ENCODE results near the gene RAD51AP1. TPM values are rescaled to one million over a fixed set of nuclear protein-coding genes. Genes with fewer than 3 reads are reported as not detected.

RAD51AP1 gene
- total and polyA plus RNA-seq, 10 donors, result 3.6 to 10.9 (median 5.1) TPM

DNA sequence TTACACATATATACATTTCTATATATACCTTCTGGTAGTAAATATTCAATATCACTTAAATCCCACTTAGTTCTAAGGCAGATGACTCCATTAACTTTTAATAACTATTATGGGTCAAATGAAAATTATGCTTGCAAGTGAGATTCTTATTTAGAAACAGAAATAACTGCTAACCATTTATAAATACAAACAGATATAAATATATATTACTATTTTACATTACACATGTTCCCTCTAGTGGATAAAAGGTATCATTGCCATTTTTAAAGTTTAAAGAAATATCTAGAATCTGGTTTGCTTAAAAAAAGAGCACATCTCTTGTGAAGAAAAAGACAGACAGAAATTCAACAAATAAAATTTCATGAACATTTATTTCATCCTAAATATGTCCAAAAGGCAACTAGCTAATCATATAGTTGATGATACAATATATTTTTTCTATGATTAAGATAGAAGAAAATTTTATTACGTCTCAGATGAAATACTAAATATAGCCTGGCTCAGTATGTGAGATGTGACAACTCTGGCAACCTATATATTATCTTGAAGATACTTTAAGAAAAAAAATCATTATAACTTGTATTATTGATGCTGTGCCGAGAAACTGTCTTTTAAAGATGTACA, 11.7 kb upstream of the RAD51AP1 start:
- Histone ChIP-seq H3K36me3 (peaks cover 0 to 94% (median 43%) of the 10 kb centered on the region in 6 donors), H3K9me3 (no peaks in the 10 kb centered on the region), H3K27me3 (replicated peaks in 1 of 7) (no peaks in the 10 kb centered on the region), H3K27ac (no peak overlapping the region), H3K4me3 (no peak overlapping the region), H3K4me1 (peaks cover 0 to 19% (median 0%) of the 10 kb centered on the region in 6 donors)
- 92 to 97% (median 96%) methylated on average over 2 of the region's 2 CpGs for WGBS, 5 donors
- no peak for TF ChIP-seq POLR2A (IDR thresholded peaks at IDR 0.05)
- peak in 10 of 11 experiments; percentile 31 to 73 (median 60) for TF ChIP-seq CTCF (IDR thresholded peaks at IDR 0.05 in 8 of 11, conservative IDR thresholded peaks at IDR 0.05 in 3 of 11)
- intact Hi-C loops (cut with DNase I; ENCODE audit: low total_unique reads), result loop anchor here (10.0 kb wide), 2 partner anchors 102 to 222 kb away; no protein-coding TSS in a partner anchor
- DNase-seq, result no peak

GRCh38 chr12:4530160-4530559, 8.5 kb upstream of the RAD51AP1 start:
- no peak for DNase-seq
- Histone ChIP-seq H3K27me3 (replicated peaks in 1 of 7) (no peaks in the 10 kb centered on the region), H3K36me3 (peaks cover 0 to 94% (median 46%) of the 10 kb centered on the region in 6 donors), H3K4me1 (peaks cover 0 to 24% (median 0%) of the 10 kb centered on the region in 6 donors), H3K9me3 (no peaks in the 10 kb centered on the region), H3K27ac (peak overlapping the region in 1 of 8 donors; percentile 18), H3K4me3 (no peak overlapping the region)
- TF ChIP-seq POLR2AphosphoS5 (IDR thresholded peaks at IDR 0.05) (no peak), CTCF (IDR thresholded peaks at IDR 0.05 in 8 of 11, conservative IDR thresholded peaks at IDR 0.05 in 3 of 11) (no peak), POLR2A (IDR thresholded peaks at IDR 0.05) (no peak)
- intact Hi-C loops (cut with DNase I; ENCODE audit: low total_unique reads), result no loop called here
- WGBS, 5 donors, result 69 to 90% (median 78%) methylated on average over 1 of the region's 1 CpG

- no peak overlapping the region for H3K4me3 ChIP-seq
- no peak for DNase-seq
- no peak for TF ChIP-seq POLR2AphosphoS5 (IDR thresholded peaks at IDR 0.05)
- peaks cover 0 to 33% (median 4%) of the 10 kb centered on the region in 6 donors for H3K4me1 ChIP-seq
- H3K27me3 ChIP-seq (replicated peaks in 1 of 7), result no peaks in the 10 kb centered on the region
- 75 to 88% (median 87%) methylated on average over 6 of the region's 6 CpGs for WGBS, 5 donors
- peak overlapping the region in 2 of 8 donors; percentile 18 to 51 for H3K27ac ChIP-seq
- intact Hi-C loops (cut with DNase I; ENCODE audit: low total_unique reads), result no loop called here
- H3K36me3 ChIP-seq, result peaks cover 0 to 93% (median 44%) of the 10 kb centered on the region in 6 donors
- no peaks in the 10 kb centered on the region for H3K9me3 ChIP-seq
Measured at GRCh38 chr12:4530982-4531586, 7.6 kb upstream of the RAD51AP1 start.

DNA sequence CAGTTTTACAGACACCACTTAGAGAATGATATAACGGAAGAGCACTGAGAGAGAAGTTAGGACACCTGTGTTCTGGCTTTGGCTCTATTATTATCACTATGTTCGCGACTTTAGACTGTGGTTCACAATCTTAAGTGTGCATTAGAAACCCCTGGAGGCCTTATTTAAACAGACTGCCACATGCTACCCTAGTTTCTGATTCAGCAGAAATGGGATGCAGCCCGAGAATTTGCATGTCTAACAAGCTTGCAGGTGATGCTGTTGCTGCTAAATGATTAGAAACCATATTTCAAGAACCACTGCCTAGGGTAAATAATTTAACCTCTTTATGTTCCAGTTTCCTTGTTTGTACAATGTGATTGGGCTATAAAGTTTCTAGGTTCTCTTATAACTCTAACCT, 3.6 kb upstream of the RAD51AP1 start:
- intact Hi-C loops (cut with DNase I; ENCODE audit: low total_unique reads), result no loop called here
- Histone ChIP-seq H3K27me3 (replicated peaks in 1 of 7) (no peaks in the 10 kb centered on the region), H3K4me3 (no peak overlapping the region), H3K4me1 (peaks cover 13 to 56% (median 35%) of the 10 kb centered on the region in 6 donors), H3K27ac (no peak overlapping the region), H3K9me3 (no peaks in the 10 kb centered on the region), H3K36me3 (peaks cover 0 to 60% (median 38%) of the 10 kb centered on the region in 6 donors)
- TF ChIP-seq CTCF (IDR thresholded peaks at IDR 0.05 in 8 of 11, conservative IDR thresholded peaks at IDR 0.05 in 3 of 11) (no peak), POLR2A (IDR thresholded peaks at IDR 0.05) (no peak), POLR2AphosphoS5 (IDR thresholded peaks at IDR 0.05) (no peak)
- 80 to 91% (median 84%) methylated on average over 4 of the region's 4 CpGs for WGBS, 5 donors
- no peak for DNase-seq
